ENCODE data around the gene RGS7.
"Not testable (repeated sequence)": the region's sequence is repeated elsewhere in the genome, so short reads cannot be mapped to it uniquely, and the experiment has no call there.

The RGS7 gene

GRCh38 chr1:241130881-241131280 lies 226.1 kb downstream of the RGS7 start:
- DNase-seq, result no peak

GRCh38 chr1:241129207-241129960 lies 227.6 kb downstream of the RGS7 start:
- DNase-seq, result no peak

- no peak for DNase-seq
These were observed 231.7 kb downstream of the RGS7 start for GRCh38 chr1:241125286-241125685.

- no peak for DNase-seq
These were observed 239.0 kb downstream of the RGS7 start for GRCh38 chr1:241118049-241118448.

GRCh38 chr1:241115784-241116183 lies 241.2 kb downstream of the RGS7 start:
- DNase-seq, result no peak

GRCh38 chr1:241114699-241115233 lies 242.2 kb downstream of the RGS7 start:
- no peak for DNase-seq

- no peak for DNase-seq
These were observed 243.4 kb downstream of the RGS7 start for GRCh38 chr1:241113557-241113956.

- DNase-seq, result no peak
These were observed 248.0 kb downstream of the RGS7 start for GRCh38 chr1:241109039-241109438.

- DNase-seq, result no peak
These were observed 251.9 kb downstream of the RGS7 start for GRCh38 chr1:241105147-241105546.

GRCh38 chr1:241102664-241103063 lies 254.3 kb downstream of the RGS7 start:
- DNase-seq, result no peak

GRCh38 chr1:241101622-241102021 lies 255.4 kb downstream of the RGS7 start:
- no peak for DNase-seq

- DNase-seq, result no peak
These were observed 259.5 kb downstream of the RGS7 start for GRCh38 chr1:241097479-241097878.

- no peak for DNase-seq
These were observed 260.0 kb downstream of the RGS7 start for GRCh38 chr1:241096982-241097381.

GRCh38 chr1:241095847-241096246 lies 261.2 kb downstream of the RGS7 start:
- DNase-seq, result no peak

- no peak for DNase-seq
These were observed 266.2 kb downstream of the RGS7 start for GRCh38 chr1:241090798-241091197.

GRCh38 chr1:241089066-241089465 lies 267.9 kb downstream of the RGS7 start:
- not testable (repeated sequence) for DNase-seq

- not testable (repeated sequence) for DNase-seq
These were observed 268.9 kb downstream of the RGS7 start for GRCh38 chr1:241088075-241088474.

GRCh38 chr1:241086686-241087085 lies 270.3 kb downstream of the RGS7 start:
- no peak for DNase-seq

GRCh38 chr1:241083285-241083684 lies 273.7 kb downstream of the RGS7 start:
- no peak for DNase-seq

GRCh38 chr1:241081473-241081872 lies 275.5 kb downstream of the RGS7 start:
- DNase-seq, result no peak

GRCh38 chr1:241079459-241079858 lies 277.5 kb downstream of the RGS7 start:
- no peak for DNase-seq

GRCh38 chr1:241079047-241079446 lies 278.0 kb downstream of the RGS7 start:
- DNase-seq, result no peak

GRCh38 chr1:241077386-241078147 lies 279.4 kb downstream of the RGS7 start:
- no peak for DNase-seq

GRCh38 chr1:241074507-241074906 lies 282.5 kb downstream of the RGS7 start:
- DNase-seq, result no peak

Measured in stimulated activated CD4-positive, alpha-beta T cell treated with anti-CD3 and anti-CD28 coated beads, Interleukin-15, amount 100 ng/mL, for 24 hours (primary cell).